ENCODE results near the gene SORCS2. TPM values are rescaled to one million over a fixed set of nuclear protein-coding genes. Genes with fewer than 3 reads are reported as not detected.

SORCS2 gene
- total RNA-seq, 1 donor, result under 0.01 TPM

DNA sequence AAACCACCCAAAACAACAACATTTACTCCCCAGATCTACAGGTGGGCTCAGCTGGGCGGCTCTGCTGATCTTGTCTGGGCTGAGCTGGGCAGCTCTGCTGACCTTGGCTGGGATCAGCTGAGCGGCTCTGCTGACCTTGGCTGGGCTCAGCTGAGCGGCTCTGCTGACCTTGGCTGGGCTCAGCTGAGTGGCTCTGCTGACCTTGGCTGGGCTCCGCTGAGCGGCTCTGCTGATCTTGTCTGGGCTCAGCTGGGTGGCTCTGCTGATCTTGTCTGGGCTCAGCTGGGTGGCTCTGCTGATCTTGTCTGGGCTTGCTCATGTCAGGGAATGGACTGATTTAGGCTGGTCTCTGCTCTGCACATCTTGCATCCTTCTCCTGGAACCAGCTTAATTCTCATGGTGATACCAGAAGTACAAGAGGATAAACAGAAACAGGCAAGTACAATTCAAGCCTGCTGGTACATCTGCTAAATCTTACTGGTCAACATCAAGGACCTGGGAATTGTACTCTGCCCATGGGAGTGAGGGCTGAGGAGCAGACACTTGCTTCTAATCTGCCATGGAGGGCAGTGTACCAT lies 490.9 kb downstream of the SORCS2 start:
- no peak for DNase-seq (ENCODE audit: low read depth in 2 of 3, low spot score in 2 of 3)

DNA sequence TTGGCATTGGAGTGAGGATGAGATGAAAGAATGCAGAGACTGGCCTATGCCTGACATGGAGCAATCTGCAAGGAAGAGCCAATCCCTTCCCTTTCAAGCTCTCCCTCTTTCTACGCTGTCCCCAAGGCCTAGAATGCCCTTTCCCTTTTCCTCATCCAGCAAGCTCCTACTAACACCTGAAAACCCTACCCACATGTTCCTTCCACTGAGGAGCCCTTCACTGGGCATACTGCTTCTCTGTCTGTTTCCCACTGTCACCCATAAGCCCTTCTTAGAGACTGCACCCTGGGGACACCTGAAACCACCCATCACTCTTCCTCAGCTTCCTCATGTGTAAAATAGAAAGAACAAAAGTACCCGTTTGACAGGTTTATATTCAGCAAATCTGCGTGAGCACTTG lies 492.0 kb downstream of the SORCS2 start:
- no peak for DNase-seq (ENCODE audit: low read depth in 2 of 3, low spot score in 2 of 3)

DNA sequence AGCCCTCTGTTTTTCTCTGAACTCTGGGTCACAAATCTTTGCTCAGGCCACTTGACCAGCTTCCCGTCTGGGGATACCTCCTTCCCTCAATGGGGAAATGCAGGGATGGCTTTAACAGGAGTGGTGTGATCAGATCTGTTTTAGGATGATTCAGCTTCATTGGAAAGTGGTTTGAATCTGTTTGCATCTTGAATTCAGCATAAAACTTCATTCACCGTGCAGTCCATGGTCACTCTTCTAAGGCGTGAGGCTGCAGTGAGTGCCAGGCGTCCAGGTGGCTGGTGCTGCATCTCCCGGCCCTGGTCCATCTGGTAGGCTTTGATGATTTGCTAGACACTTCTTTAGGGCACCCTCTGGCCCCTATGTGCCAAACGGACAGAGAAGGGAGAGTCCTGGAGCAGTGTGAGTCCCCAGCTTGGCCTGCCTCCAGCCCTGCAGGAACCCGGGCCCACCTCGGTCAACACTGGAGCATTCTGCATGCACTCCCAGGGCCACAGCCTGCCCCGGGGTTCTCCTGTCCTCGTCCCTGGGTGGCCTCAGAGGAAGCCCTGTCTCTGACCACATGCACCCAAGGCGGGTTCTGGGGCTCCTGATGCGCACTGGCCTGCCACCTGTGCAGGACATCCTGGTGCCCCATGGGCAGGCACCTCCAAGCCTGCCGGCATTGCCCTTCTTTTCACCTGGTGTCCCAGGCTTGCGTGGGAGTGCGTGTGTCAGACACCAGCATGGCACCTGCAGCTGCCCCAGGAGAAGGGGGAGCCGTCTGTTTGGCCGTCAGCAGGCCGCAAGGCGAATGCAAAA lies 493.9 kb downstream of the SORCS2 start:
- no peak for DNase-seq (ENCODE audit: low read depth in 2 of 3, low spot score in 2 of 3)

DNA sequence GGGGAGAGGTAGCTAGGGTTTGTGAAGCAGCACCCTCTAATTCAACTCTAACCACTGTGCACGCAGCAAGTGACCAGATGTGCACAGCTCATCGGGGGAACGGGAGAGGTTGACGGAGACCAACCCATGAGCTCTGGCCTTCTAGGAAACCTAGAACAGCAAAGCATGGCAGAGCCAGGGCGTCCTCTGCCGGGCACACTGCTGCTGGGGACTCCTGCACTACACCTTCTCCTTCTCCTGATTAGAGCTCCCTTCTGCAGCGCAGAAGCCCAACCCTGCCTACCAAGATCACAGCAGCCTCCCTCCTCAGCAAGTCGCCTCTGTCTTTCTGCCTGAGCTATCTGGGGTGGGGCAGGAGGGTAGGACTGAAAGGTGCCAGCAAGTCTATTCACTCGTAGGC lies 494.7 kb downstream of the SORCS2 start:
- no peak for DNase-seq (ENCODE audit: low read depth in 2 of 3, low spot score in 2 of 3)

DNA sequence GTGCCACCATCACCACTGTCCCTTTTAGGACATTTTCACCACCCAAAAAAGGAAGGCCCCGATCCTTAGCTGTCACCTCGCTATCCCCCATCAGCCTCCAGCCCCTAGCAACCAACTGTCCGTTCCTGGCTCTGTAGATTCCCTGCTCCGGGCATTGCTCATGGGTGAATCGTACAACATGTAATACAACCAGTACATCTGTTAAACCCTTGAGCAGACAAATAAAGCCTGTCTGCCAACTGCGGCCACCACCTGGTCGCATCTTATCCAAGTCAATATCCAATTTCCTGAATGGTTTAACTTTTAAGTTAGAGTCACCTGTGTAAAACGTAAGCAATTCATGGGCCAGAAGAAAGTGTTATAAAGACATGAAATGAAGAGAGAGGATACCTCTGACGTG lies 495.5 kb downstream of the SORCS2 start:
- DNase-seq (ENCODE audit: low read depth in 2 of 3, low spot score in 2 of 3), result no peak

DNA sequence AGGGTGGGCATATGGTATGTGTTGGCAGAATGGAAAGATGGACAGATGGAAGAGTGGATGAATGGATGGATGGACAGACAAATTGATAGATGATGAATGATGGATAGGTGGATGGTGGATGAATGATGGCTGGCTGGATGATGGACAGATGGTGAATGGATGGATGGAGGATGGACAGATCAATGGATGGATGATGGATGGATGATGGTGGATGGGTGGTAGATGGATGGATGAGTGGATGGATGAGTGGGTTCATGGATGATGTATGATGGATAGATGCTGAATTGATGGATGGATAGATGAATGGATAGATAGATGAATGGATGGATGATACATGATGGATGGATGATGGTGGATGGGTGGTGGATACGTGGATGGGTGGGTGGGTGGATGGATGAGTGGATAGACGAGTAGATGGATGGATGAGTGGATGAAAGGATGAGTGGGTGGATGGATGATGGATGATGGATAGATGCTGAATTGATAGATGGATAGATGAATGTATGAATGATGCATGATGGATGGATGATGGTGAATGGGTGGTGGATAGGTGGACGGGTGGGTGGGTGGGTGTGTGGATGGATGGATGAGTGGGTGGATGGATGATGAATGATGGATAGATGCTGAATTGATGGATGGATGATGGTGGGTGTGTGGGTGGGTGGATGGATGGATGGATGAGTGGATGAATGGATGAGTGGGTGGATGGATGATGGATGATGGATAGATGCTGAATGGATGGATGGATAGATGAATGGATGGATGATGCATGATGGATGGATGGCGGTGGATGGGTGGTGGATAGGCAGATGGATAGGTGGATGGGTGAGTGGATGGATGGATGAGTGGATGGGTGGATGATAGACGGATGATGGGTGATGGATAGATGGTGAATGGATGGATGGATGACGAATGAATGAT lies 497.7 kb downstream of the SORCS2 start:
- DNase-seq (ENCODE audit: low read depth in 2 of 3, low spot score in 2 of 3), result no peak

DNA sequence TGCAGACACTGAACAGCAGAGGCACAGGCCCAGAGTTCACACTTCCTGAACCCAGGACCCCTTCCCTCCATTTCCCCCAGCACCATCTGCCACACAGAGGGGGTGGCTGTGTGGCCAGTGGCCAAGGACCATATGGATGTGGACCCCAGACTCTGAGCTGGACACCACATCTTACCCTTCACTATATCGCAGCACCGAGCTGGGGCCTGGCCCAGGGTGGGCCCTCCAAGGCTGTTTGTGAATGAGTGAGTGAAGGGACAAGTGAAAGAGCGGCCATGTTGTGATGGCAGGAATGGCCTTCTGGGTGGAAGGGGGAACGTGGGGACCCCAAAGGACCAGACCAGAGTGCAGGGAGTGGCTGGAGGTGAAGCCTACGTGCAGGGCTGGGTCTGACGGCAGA lies 498.7 kb downstream of the SORCS2 start:
- DNase-seq (ENCODE audit: low read depth in 2 of 3, low spot score in 2 of 3), result no peak

DNA sequence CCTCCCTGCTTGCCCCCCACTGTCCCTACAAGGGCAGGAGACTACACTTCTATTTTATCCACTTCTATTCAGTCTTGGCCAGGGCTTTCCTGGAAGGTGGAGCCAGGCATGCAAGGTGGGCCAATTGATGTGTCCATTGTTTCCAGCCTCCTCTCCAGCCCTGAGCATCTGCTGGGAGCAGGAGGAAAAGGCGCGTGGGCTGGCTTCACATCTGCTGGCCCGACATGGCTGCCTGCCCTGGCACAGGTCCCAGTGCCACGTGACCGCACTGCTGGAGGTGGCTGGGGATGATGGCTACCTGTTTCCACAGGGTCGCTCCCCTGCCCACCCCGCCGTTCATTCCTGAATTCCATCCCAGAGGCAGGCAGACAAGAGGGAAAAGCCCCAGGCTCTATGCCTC lies 499.6 kb downstream of the SORCS2 start:
- DNase-seq (ENCODE audit: low read depth in 2 of 3, low spot score in 2 of 3), result no peak

DNA sequence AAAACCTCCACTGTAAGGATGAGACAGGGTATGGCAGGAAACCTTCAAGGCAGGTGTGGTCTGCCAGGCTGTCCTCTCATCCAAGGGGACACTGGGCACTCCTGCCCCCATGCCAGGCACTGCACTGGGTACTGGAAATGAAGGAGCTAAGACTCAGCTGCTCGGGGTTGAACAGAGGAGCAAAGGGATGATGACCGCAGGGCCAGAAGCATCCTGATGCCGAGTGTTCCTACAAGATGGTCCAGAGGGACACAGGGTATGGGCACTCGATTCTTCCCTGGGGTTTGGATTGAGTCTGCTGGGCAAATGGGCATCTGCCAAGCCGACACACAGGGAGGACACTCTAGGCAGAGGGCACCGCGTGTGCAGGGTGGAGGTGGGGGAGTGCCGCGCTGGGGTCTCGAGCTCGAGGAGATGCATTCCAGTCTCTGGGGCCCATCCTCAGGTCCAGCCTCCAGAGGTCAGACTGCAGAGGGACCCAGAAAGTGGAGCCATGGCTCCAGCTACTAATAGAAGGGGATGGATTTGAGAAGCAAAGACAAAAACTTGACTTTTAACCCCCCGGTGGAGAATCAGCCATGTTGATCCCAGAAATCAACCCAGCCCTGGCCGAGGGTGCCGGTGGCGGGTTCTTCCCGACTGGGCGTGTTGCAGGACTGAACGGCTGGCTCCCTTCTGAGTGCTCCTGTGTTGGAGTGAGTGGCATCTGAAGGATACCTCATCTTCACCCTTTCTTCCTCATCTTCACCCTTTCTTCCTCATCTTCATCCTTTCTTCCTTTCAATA lies 500.3 kb downstream of the SORCS2 start:
- no peak for DNase-seq (ENCODE audit: low read depth in 2 of 3, low spot score in 2 of 3)

DNA sequence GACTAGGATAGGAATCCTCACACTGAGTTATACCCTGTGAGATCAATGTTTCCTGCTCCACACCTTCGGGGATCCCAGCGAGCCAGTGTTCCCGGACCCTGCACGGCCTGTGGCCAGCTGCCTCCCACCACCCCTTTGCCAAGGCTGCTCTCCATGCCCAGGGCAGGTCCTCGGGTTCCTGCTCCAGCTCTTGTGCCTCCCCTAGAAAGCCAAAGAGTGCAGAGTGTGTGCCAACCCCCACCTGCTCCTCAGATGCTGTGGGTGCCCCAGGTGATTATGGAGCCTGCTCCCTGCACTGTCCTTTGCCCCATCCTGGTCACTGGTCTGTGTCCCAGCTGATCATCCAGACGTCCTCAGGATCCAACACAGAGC lies 500.9 kb downstream of the SORCS2 start:
- DNase-seq (ENCODE audit: low read depth in 2 of 3, low spot score in 2 of 3), result no peak

DNA sequence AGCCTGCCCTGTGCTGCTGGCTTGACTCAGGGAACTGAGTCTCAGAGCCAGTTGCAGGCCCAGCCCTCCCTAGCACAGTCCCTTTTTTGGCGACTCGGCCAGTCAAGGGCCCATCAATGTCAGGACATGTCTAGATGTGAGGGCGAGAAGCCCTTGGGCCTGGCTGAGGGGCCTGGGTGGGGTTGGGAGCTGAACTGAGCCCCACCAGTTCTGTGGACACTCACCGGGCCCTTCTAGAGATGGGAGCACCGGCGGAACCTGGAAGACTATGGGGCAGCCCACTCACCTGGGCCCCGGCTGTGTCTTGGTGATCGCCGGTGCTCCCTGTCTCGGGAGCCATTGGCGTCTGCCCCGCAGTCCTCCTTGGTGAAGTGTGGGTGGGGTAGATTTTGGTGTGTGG lies 501.4 kb downstream of the SORCS2 start:
- no peak for DNase-seq (ENCODE audit: low read depth in 2 of 3, low spot score in 2 of 3)

DNA sequence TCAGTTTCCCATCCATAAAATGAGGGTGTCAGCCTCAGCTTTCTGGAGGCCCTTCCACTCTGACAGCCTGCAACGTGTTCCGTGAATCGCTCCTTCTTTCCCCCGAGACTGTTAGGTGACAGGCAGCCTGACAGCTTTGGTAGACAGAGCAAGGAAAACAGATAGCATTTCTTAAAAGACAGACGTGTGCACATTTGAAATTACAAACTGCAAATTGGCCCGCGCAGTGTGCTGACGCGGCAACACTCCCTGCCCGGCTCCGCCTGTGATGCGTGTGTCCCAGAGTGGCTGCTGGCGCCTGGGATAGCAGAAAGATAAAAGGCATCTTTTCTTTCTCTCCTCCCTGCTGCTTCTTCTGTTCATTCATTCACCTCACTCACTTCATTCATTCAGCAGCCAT lies 502.0 kb downstream of the SORCS2 start:
- no peak for DNase-seq (ENCODE audit: low read depth in 2 of 3, low spot score in 2 of 3)

DNA sequence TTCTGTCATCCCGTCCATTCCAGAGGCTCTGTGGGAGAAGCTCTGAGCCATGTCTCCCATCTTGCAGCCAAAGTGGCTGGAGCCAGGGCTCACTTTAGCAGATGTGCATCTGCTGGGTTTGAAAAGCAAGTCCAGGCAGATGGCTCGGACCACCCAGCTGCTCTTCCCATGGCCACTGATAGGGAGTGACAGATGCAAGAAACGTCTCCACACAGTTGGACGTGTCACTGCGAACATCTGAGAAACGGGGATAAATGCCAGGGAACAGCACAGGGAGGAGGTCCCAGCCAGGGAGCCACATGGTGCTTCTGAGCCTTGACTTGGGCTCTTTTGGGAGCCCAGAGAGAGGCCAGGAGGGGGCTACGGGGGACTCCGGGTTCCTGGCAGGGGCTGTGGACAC lies 505.0 kb downstream of the SORCS2 start:
- DNase-seq (ENCODE audit: low read depth in 2 of 3, low spot score in 2 of 3), result no peak

DNA sequence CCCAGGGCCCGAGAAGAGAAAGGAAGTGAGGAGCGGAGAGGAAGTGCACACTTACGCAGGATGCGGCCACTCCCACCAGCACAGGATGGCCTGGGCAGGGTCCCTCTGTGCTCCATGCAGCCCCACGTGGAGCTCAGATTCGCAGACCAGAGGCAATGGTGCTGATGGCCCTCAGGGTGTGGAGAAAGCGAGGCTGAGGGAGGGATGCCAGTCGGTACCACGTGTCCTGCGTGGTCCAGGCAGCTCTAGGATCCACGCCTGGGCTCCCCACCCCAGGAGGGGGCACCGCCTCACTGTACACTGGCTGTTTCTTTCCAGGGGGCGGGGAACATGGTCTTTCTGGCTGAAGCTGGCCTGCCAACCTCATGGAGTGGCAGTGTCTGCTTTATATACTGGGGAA lies 505.5 kb downstream of the SORCS2 start:
- DNase-seq (ENCODE audit: low read depth in 2 of 3, low spot score in 2 of 3), result no peak

DNA sequence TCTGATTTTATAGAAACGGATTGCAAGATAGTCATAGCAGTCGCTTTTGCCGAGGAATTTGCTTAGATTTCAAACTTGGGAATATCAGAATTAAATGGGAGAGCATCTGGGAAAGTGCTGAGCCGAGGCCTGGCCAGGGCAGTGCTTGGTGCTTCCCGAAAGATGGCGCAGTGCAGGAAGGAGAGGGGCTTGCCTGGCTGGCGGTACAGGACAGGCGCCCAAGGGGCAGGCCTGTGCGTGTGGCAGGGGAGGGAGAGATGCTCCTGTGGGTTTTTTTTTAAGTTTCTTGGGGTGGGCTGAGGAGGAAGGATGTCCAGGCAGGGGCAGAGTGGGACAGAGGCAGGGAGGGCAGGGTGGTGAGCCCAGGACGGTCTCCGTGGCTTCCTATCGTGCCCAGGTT lies 506.2 kb downstream of the SORCS2 start:
- DNase-seq (ENCODE audit: low read depth in 2 of 3, low spot score in 2 of 3), result no peak

DNA sequence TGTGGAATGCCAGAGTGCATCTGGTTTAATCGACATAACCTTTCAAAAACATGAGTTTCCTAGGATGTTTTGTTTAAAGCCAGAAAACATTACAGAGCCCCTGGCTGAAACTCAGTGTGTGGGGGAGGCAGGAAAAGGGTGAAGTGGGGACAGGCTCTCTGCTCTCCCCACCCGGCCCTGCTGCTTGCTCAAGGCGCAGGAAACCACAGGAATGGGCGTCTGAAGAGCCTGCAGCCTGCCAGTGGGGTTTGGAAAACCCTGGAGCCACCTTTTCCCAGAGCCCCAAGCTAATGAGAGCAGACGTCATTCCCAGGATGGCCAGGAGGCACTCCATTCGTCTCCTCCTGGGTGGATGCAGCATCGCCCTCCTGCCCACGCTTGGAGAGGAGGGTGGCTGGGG lies 506.7 kb downstream of the SORCS2 start:
- no peak for DNase-seq (ENCODE audit: low read depth in 2 of 3, low spot score in 2 of 3)

DNA sequence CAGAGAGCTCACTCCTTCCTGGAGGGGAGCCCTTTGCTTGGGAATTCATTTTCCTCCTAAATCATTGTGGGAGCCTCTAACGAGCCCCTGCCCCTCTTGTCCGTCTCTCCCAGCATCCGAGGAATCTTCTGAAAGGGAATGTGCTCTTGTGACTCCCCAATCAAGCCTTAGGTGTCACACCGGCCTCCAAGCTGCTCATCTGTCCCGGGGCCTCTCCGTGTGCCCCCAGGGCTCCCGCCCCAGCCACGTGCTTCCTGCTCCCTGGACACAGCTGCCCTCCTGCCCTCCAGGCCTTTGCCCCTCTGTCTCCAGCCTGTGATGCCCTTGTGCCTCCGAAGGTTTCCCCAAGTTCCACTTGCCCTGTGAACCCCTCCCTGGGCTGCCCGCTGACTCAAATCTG lies 507.5 kb downstream of the SORCS2 start:
- DNase-seq (ENCODE audit: low read depth in 2 of 3, low spot score in 2 of 3), result no peak

DNA sequence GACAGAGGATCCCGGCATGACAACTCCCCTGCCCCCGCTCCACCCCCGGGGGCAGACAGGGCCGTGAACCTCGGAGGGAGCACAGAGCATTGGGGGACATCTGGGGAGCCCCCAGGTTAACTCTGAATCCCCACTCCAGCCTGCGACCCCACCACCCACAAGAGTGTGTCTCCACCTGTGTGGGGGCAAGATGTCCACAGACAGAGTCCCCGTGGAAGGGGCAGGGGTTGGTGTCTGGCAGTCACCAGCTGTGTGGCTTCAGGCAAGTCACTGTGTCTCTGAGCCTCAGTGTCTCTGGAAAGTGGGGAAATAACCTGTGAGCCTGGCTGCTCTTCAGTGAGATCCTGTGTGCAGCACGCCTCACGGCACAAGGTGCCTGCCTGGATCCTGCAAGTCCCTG lies 508.3 kb downstream of the SORCS2 start:
- DNase-seq (ENCODE audit: low read depth in 2 of 3, low spot score in 2 of 3), result no peak

DNA sequence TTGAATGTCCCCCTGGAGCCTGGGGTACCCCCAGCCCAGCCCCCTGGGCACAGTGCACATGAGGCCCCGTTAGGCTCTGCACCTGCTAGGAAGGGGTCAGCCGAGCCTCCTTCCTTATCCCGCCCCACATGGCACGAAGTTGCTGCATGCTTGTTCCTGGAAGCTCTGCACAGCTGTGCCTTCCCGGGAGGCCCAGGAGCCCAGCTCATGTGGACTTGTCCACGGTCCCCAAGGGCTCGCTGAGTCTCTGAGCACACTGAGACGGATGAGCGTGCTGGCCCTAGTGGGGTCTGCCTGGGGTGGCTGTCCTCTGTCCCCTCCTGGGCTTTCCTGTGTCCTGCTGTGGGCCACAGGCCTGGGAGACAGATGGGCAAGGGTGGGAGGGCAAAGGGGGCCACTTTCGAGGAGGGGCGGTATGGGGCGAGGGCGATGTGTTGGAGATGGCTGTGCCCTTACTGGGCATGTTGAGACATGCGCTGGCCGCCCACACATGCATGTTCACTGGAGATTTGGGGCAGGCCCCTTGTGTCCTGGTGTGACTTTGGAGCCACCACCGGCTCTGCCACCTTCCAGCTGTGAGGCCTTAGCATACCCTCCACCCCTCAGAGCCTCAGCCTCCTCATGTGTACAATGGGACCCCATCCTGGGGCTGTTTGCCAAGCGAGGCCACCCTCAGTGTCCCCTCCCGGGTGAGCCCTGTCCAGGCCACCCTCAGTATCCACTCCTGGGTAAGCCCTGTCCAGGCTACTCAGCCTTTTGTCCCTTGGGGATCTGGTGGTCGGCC lies 509.7 kb downstream of the SORCS2 start:
- DNase-seq (ENCODE audit: low read depth in 2 of 3, low spot score in 2 of 3), result no peak

DNA sequence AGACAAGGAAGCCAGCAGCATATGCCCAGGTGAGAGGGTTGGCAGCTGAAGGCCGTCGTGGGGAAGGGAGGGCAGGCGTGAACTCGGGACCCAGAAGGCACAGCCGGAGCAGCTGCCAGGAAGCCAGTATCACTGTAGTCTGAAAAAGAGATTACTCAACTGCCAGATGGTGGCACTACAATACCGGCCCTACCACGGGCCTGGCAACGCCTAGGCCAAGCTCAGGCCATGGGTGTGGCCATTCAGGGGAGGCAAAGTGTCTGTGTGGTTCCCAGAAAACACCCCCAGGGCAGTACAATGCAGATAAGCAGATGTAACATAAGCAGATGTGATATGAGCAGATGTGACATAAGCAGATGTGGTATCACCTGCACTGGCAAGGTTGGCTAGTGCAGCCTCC lies 511.4 kb downstream of the SORCS2 start:
- no peak for DNase-seq (ENCODE audit: low read depth in 2 of 3, low spot score in 2 of 3)

All from hematopoietic multipotent progenitor cell (in vitro differentiated cells).